Upper lobe of right lung (tissue), 1 donor: ENCODE measurements around the gene CPEB2. TPM values are rescaled to one million over a fixed set of nuclear protein-coding genes. Genes with fewer than 3 reads are reported as not detected.
A peak's percentile ranks its signal among the peaks of the same experiment; 100 is the strongest.

ENCODE experiments used
- ATAC-seq: fragments of 200-7000 bp; cut with Tn5 transposase; one replicate; pipeline ENCODE4 v1.9.1; 2020; ENCODE audit warnings: mild to moderate bottlenecking, moderate library complexity
- DNase-seq: peaks from one replicate; pipeline ENCODE4 v3.0.0-alpha.2; 2020
- H3K27ac ChIP-seq: fragments of 200-600 bp; one replicate; pipeline ENCODE4 v1.8.0; 2022
- H3K27me3 ChIP-seq: fragments of 200-600 bp; one replicate; pipeline ENCODE4 v1.8.0; 2022; ENCODE audit warnings: mild to moderate bottlenecking
- H3K36me3 ChIP-seq: fragments of 200-600 bp; one replicate; pipeline ENCODE4 v1.8.0; 2022
- H3K4me1 ChIP-seq: fragments of 200-600 bp; one replicate; pipeline ENCODE4 v1.8.0; 2022
- H3K4me3 ChIP-seq: fragments of 200-600 bp; one replicate; pipeline ENCODE4 v1.8.0; 2022; ENCODE audit warnings: mild to moderate bottlenecking
- H3K9me3 ChIP-seq: fragments of 200-600 bp; one replicate; pipeline ENCODE4 v1.8.0; 2022
- intact Hi-C: fragments of 100-400 bp; cut with DNase I; formaldehyde crosslinking; loops from one replicate; pipeline ENCODE4 v1.11.0; 2022
- total RNA-seq: library from RNA; stranded (reverse); fragmentation: NEBNext Ultra II Directional; extraction: Animal tissue kit (Norgen Biotek cat#: 25700); gene quantifications from one replicate; pipeline ENCODE4 v1.2.1, GENCODE V29; 2021
- TF ChIP-seq, protein P1 (sequence below): fragments of 200-600 bp; IDR thresholded peaks from one replicate; pipeline ENCODE4 v1.8.0; 2022; ENCODE audit warnings: antibody characterized with exemption
- donor health status: DM: no; HTN: yes; CAD: no; lungs with severe emphysema.

The CPEB2 gene
- total RNA-seq, 1 donor from 2014 or later, result 25.6 TPM

DNA sequence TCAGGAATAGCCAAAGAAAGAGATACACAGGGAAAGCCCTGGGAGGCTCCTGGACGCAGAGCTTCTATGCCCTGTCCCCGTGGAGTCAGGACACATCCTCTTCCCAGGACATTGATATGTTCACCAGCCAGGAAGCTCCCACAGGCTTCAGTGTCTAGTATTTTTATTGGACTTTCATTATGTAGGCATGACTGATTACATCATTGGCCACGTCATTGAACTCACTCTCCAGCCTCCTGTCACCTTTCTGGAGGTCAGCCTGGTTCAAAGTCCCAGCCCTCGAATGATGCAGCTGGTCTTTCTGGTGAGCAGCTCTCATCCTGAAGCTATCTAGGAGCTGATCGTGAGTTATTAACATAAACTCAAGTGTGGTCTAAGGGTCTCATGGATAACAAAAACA is 104.1 kb downstream of the CPEB2 start:
- Histone ChIP-seq H3K4me3 (no peak overlapping the region), H3K4me1 (no peaks in the 10 kb centered on the region), H3K27me3 (no peaks in the 10 kb centered on the region), H3K36me3 (no peaks in the 10 kb centered on the region), H3K27ac (no peak overlapping the region), H3K9me3 (no peaks in the 10 kb centered on the region)
- intact Hi-C loops, result no loop called here
- ATAC-seq (no peak), DNase-seq (no peak)
- TF ChIP-seq, protein P1, sequence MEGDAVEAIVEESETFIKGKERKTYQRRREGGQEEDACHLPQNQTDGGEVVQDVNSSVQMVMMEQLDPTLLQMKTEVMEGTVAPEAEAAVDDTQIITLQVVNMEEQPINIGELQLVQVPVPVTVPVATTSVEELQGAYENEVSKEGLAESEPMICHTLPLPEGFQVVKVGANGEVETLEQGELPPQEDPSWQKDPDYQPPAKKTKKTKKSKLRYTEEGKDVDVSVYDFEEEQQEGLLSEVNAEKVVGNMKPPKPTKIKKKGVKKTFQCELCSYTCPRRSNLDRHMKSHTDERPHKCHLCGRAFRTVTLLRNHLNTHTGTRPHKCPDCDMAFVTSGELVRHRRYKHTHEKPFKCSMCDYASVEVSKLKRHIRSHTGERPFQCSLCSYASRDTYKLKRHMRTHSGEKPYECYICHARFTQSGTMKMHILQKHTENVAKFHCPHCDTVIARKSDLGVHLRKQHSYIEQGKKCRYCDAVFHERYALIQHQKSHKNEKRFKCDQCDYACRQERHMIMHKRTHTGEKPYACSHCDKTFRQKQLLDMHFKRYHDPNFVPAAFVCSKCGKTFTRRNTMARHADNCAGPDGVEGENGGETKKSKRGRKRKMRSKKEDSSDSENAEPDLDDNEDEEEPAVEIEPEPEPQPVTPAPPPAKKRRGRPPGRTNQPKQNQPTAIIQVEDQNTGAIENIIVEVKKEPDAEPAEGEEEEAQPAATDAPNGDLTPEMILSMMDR, result no peak

DNA sequence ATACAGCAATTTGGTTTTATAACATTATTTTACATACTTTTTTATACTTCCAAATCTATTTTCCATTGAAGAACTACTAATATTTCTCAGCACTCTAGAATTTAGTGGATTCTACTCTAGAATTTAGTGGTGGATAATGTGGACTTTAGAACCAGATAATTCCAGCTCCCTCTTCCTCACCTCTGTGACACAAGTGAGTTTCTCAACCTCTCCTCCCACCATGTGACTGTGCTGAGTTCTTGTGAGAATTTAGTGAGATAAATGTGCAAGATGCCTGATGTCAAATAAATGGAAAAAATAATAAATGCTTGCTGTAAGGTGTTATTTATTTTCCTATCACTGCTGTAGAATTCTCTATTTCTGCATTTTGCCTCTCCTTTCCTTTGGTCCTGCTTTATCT is 107.3 kb downstream of the CPEB2 start:
- no peaks in the 10 kb centered on the region for H3K4me1 ChIP-seq
- no peak for ATAC-seq
- DNase-seq, result no peak
- H3K36me3 ChIP-seq, result no peaks in the 10 kb centered on the region
- TF ChIP-seq, protein P1, result no peak
- no peaks in the 10 kb centered on the region for H3K9me3 ChIP-seq
- intact Hi-C loops, result no loop called here
- H3K4me3 ChIP-seq, result no peak overlapping the region
- H3K27ac ChIP-seq, result no peak overlapping the region
- no peaks in the 10 kb centered on the region for H3K27me3 ChIP-seq

DNA sequence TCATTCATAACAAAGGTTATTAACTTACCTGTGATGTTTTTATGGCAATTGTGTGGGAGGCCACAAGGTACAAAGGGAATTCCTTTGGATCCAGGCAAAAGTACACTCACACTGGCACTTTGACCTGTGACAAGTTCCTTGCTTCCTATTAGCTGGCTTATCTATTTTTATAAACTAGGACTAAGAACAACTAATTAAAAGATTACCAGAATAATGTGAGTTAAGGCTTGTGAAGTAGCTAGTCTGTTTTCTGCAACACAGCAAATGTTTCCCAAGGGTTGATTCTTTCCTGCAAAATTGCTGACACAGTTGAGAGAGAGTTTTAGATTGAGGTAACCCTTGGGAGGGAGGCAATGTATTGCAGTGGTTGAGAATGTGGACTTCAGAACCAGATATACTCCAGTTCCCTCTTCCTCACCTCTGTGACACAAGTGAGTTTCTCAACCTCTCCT is 107.9 kb downstream of the CPEB2 start:
- Histone ChIP-seq H3K36me3 (no peaks in the 10 kb centered on the region), H3K4me3 (no peak overlapping the region), H3K27me3 (no peaks in the 10 kb centered on the region), H3K9me3 (no peaks in the 10 kb centered on the region), H3K27ac (no peak overlapping the region), H3K4me1 (no peaks in the 10 kb centered on the region)
- intact Hi-C loops, result no loop called here
- DNase-seq (no peak), ATAC-seq (peak; percentile 42)
- TF ChIP-seq, protein P1, result no peak

DNA sequence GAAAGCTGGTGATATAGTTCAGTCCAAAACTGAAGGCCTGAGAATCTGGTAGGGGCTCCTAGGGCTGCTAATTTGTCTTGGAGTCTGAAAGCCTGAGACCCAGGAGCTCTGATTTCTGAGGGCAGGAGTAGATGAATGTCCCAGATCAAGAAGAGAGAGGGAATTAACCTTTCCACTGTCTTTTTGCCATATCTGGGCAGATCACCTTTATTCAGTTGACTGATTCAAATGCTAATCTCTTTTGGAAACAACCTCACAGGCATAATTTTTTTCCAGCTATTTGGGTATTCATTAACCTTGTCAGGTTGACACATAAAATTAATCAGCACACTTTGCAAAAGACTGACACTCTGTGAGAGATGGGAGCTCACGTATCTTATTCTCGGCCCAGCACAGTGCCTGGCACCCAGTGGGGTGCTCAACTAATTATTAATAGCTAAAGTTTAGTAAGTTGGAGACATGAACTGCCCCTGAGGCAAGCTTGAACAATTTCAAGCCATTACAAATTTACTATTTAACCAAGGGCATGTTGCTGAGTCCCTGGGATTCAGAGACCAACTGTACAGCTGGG is 114.3 kb downstream of the CPEB2 start:
- TF ChIP-seq, protein P1, result no peak
- H3K27ac ChIP-seq, result no peak overlapping the region
- H3K9me3 ChIP-seq, result no peaks in the 10 kb centered on the region
- intact Hi-C loops, result no loop called here
- no peaks in the 10 kb centered on the region for H3K4me1 ChIP-seq
- no peaks in the 10 kb centered on the region for H3K36me3 ChIP-seq
- DNase-seq (no peak), ATAC-seq (no peak)
- no peaks in the 10 kb centered on the region for H3K27me3 ChIP-seq
- H3K4me3 ChIP-seq, result no peak overlapping the region

DNA sequence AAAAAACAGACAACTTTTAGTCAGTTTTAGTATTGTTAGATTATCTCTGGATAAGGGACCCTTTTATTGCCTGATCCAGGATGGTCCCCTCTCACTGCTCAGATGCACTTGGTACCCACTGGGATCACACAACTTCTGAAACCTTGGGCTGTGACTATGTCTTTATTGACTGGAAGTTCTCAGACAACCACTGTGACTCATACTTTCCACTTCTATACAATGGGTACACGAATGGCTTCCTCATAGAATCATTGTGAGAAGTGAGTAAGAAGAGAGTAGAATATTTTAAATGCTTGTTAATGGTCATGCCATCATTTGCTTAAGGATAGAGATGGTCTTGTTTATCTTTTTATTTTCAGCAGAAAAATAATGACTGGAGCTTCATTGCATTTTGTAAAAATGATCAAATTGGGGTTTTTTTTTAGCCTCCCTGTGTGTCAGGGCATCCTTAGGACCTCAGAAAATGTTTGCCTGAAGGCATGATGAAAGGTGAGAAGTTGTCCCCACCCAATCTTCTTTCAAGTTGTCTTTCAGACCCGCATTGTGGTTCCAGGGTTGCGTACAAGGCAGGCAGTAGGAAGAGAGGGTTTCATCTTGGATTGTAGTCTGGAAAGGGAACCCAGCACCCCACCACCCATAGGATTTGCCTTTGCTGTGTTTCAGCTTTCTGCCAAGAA is 115.1 kb downstream of the CPEB2 start:
- Histone ChIP-seq H3K27ac (no peak overlapping the region), H3K4me1 (no peaks in the 10 kb centered on the region), H3K27me3 (no peaks in the 10 kb centered on the region), H3K4me3 (no peak overlapping the region), H3K9me3 (no peaks in the 10 kb centered on the region), H3K36me3 (no peaks in the 10 kb centered on the region)
- ATAC-seq (no peak), DNase-seq (no peak)
- TF ChIP-seq, protein P1, result no peak
- intact Hi-C loops, result no loop called here
